ENCODE measurements around the gene SAA4.
"Not testable (repeated sequence)": the region's sequence is repeated elsewhere in the genome, so short reads cannot be mapped to it uniquely, and the experiment has no call there.

Gene SAA4

DNA sequence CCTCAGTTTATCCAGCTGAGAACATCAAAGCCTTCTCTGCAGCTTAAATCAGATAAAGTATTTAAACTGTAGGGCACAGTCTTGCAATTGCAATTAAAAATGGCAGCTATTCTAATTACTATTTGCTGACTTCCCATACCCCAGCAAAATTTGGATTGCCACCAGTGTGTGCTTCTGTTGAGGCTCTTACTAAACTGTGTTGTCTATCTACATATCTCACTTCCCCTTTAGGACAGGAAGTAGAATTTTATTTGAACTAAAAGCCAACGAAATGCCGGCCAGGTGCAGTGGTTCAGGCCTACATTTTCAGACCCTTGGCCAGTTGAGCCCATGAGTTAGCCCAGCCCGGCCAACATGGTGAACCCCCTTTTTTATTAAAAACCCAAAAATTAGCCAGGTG is 7.1 kb downstream of the SAA4 start:
- H3K4me3 Mint-ChIP-seq: no peak overlapping the region
- no peaks in the 10 kb centered on the region for H3K9me3 Mint-ChIP-seq
- H3K27me3 Mint-ChIP-seq: peaks cover 20% of the 10 kb centered on the region
- no peaks in the 10 kb centered on the region for H3K36me3 Mint-ChIP-seq (ENCODE audit: low read depth)
- H3K27ac Mint-ChIP-seq: no peak overlapping the region
- H3K4me1 Mint-ChIP-seq (ENCODE audit: low read depth): no peaks in the 10 kb centered on the region

DNA sequence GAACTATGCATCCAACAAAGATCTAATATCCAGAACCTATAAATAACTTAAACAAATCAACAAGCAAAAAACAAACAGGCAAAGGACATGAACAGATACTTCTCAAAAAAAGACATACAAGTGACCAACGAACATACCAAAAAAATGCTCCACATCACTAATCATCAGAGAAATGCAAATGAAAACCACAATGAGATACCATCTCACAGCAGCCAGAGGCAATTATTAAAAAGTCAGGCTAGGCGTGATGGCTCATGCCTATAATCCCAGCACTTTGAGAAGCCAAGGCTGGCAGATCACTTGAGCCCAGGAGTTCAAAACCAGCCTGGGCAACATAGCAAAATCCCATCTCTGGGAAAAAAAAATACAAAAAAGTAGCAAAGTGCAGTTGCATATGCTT is 10.7 kb downstream of the SAA4 start:
- Mint-ChIP-seq H3K36me3 (ENCODE audit: low read depth) (no peaks in the 10 kb centered on the region), H3K27me3 (peaks cover 8% of the 10 kb centered on the region), H3K27ac (no peak overlapping the region), H3K4me1 (ENCODE audit: low read depth) (no peaks in the 10 kb centered on the region), H3K4me3 (no peak overlapping the region), H3K9me3 (no peaks in the 10 kb centered on the region)

- Mint-ChIP-seq H3K27me3 (peaks cover 8% of the 10 kb centered on the region), H3K4me1 (ENCODE audit: low read depth) (no peaks in the 10 kb centered on the region), H3K27ac (no peak overlapping the region), H3K9me3 (no peaks in the 10 kb centered on the region), H3K4me3 (no peak overlapping the region), H3K36me3 (ENCODE audit: low read depth) (no peaks in the 10 kb centered on the region)
Observed at GRCh38 chr11:18223591-18224387, 12.8 kb downstream of the SAA4 start.

GRCh38 chr11:18222814-18223421 is 13.7 kb downstream of the SAA4 start:
- Mint-ChIP-seq H3K36me3 (ENCODE audit: low read depth) (no peaks in the 10 kb centered on the region), H3K4me1 (ENCODE audit: low read depth) (no peaks in the 10 kb centered on the region), H3K4me3 (no peak overlapping the region), H3K27me3 (peaks cover 8% of the 10 kb centered on the region), H3K9me3 (no peaks in the 10 kb centered on the region), H3K27ac (no peak overlapping the region)

DNA sequence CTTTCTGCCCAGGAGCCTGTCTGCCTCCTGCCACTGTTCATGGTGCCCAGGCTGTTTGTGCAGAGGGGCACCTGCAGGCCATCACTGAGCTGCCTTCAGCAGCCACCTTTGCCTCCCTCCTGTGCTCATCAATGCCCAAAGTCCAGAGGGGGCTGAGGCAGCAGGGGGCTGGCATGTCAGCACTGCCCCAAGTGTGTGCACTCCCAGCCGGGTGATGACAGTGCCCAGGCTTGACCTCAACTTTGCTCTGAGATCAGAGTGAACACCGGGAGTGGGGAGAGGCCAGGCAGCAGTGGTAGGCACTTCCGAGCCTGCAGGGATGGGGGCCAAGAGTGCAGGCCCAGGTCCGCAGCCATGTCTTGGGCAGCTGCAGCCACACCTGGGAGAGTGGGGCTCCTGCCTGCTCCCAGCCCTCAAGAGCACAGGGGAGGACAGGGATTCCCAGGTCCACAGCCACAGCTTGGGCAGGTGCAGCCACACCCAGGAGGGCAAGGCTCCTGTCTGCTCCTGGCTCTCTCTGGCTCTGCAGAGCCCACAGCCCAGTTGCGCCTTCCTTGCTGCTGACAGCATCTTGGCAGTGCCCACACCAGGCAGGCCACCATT is 15.2 kb downstream of the SAA4 start:
- Mint-ChIP-seq H3K27ac (no peak overlapping the region), H3K27me3 (peaks cover 11% of the 10 kb centered on the region), H3K36me3 (ENCODE audit: low read depth) (no peaks in the 10 kb centered on the region), H3K9me3 (no peaks in the 10 kb centered on the region), H3K4me1 (ENCODE audit: low read depth) (no peaks in the 10 kb centered on the region), H3K4me3 (no peak overlapping the region)

GRCh38 chr11:18209058-18209457 is 27.5 kb downstream of the SAA4 start:
- H3K9me3 Mint-ChIP-seq: no peaks in the 10 kb centered on the region
- H3K4me3 Mint-ChIP-seq: no peak overlapping the region
- H3K27ac Mint-ChIP-seq: no peak overlapping the region
- peaks cover 73% of the 10 kb centered on the region for H3K27me3 Mint-ChIP-seq
- no peaks in the 10 kb centered on the region for H3K4me1 Mint-ChIP-seq (ENCODE audit: low read depth)
- H3K36me3 Mint-ChIP-seq (ENCODE audit: low read depth): no peaks in the 10 kb centered on the region

DNA sequence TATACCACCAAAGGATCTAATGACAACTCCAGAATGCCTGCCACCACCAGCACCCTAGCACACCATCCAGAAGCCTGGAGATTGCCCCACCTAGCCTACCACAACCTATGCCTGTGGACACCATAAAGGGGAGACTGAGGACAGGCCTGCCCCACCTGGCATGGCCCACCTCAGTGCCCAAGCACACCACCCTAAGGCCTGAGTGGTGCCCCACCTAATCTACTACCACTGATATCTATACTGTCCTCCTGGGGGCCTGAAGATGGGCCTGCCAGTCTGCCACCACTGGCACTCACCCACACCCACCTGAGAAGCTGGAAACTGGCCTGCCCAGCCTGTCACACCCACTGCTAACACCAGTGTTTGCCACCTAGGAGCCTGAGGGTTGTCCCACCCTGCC is 31.8 kb downstream of the SAA4 start:
- no peak overlapping the region for H3K27ac Mint-ChIP-seq
- H3K4me1 Mint-ChIP-seq (ENCODE audit: low read depth): no peaks in the 10 kb centered on the region
- no peaks in the 10 kb centered on the region for H3K9me3 Mint-ChIP-seq
- no peak overlapping the region for H3K4me3 Mint-ChIP-seq
- H3K36me3 Mint-ChIP-seq (ENCODE audit: low read depth): no peaks in the 10 kb centered on the region
- H3K27me3 Mint-ChIP-seq: peaks cover 67% of the 10 kb centered on the region

DNA sequence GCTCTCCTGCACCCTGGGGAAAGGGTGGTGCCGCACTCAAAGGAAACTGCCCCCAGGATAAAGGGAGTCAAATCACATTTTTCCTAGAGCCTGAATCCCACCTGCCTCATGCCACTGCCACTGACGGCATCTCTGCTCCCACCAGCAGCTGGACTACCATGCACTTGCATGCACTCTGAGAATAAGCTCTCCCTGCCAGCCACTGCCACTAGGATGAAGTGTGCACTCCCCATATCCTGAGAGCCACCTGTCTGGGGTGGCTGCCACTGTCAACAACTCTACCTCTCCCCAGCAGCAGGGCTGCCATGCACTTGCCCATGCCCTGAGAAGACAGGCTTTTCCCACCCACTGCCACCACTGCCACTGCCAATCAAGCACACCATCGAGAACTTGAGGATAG is 32.4 kb downstream of the SAA4 start:
- Mint-ChIP-seq H3K4me3 (no peak overlapping the region), H3K9me3 (no peaks in the 10 kb centered on the region), H3K36me3 (ENCODE audit: low read depth) (no peaks in the 10 kb centered on the region), H3K27ac (no peak overlapping the region), H3K27me3 (peaks cover 66% of the 10 kb centered on the region), H3K4me1 (ENCODE audit: low read depth) (no peaks in the 10 kb centered on the region)

DNA sequence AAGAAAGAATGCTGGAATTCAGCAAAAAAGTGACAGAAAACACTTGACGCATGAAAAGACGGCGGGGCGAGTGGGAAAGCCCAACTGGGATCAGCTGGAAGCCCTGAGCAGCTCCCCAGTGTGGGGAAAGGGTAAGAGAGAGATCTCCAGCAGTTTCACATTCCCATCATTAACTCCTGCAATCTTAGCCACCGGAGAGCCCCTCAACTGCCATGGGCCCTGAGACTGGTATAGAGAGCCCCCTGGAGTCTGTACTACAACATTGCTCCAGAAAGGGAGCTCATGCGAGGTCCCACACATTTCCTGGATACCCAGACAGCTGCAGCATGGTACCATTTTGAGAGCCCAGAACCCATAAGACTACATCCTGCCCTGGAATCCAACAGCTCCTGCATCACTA is 32.9 kb downstream of the SAA4 start:
- Mint-ChIP-seq H3K9me3 (no peaks in the 10 kb centered on the region), H3K4me3 (no peak overlapping the region), H3K36me3 (ENCODE audit: low read depth) (no peaks in the 10 kb centered on the region), H3K4me1 (ENCODE audit: low read depth) (no peaks in the 10 kb centered on the region), H3K27ac (no peak overlapping the region), H3K27me3 (peaks cover 66% of the 10 kb centered on the region)

DNA sequence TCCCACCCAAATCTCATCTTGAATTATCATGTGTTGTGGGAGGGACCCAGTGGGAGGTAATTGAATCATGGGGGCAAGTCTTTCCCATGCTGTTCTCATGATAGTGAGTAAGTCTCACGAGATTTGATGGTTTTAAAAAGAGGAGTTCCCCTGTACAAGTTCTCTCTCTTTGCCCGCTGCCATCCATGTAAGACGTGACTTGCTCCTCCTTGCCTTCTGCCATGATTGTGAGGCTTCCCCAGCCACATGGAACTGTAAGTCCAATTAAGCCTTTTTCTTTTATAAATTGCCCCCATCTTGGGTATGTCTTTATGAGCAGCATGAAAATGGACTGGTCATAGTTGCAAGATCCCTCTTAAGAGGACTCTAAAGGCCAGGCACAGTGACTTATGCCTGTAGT is 38.9 kb downstream of the SAA4 start:
- H3K36me3 Mint-ChIP-seq (ENCODE audit: low read depth); H3K9me3 Mint-ChIP-seq; H3K4me1 Mint-ChIP-seq (ENCODE audit: low read depth); H3K27ac Mint-ChIP-seq; H3K4me3 Mint-ChIP-seq: not testable (repeated sequence)
- peaks cover 29% of the 10 kb centered on the region for H3K27me3 Mint-ChIP-seq

GRCh38 chr11:18196532-18196931 is 40.1 kb downstream of the SAA4 start:
- no peaks in the 10 kb centered on the region for H3K4me1 Mint-ChIP-seq (ENCODE audit: low read depth)
- H3K9me3 Mint-ChIP-seq: no peaks in the 10 kb centered on the region
- no peak overlapping the region for H3K27ac Mint-ChIP-seq
- peaks cover 23% of the 10 kb centered on the region for H3K27me3 Mint-ChIP-seq
- H3K4me3 Mint-ChIP-seq: no peak overlapping the region
- H3K36me3 Mint-ChIP-seq (ENCODE audit: low read depth): no peaks in the 10 kb centered on the region

DNA sequence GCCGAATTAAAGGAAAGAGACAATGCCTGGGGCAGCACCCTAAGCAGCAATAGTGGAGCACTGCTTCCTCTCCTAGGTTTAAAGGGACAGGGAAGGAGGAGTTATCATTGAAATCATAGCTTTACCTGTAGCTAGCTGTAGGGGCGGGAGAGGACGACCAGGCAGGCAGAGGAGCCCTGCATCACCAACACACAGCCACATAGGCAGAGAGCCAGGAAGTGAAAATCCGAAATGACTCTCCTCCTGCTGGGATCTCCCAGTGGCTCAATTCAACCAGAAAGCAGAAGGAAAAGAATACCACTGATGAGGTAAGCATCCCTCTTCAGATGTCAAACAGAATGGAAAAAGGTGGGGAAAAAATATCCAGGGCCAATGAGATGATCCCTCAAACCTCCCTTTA is 43.6 kb downstream of the SAA4 start:
- Mint-ChIP-seq H3K4me1 (ENCODE audit: low read depth) (no peaks in the 10 kb centered on the region), H3K9me3 (no peaks in the 10 kb centered on the region), H3K27me3 (peaks cover 13% of the 10 kb centered on the region), H3K4me3 (no peak overlapping the region), H3K36me3 (ENCODE audit: low read depth) (no peaks in the 10 kb centered on the region), H3K27ac (no peak overlapping the region)

DNA sequence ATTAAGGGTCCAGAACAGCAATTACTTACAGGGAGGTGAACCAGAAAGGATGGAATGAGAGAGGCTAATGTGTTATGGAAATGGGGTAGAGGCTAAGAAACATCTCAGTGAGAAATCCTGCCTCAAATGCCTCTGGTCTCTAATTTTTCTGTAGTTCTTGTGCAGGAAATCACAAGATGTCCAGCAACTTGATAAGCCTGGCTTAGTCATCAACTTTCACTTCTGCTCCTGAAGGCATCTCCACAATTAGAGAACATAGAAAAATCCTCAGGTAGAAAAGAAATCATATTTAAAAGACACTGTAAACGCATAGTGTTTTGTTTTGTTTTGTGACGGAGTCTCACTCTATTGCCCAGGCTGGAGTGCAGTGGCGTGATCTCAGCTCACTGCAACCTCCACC is 45.2 kb downstream of the SAA4 start:
- H3K27me3 Mint-ChIP-seq: peaks cover 14% of the 10 kb centered on the region
- no peak overlapping the region for H3K27ac Mint-ChIP-seq
- no peak overlapping the region for H3K4me3 Mint-ChIP-seq
- H3K36me3 Mint-ChIP-seq (ENCODE audit: low read depth): no peaks in the 10 kb centered on the region
- no peaks in the 10 kb centered on the region for H3K4me1 Mint-ChIP-seq (ENCODE audit: low read depth)
- no peaks in the 10 kb centered on the region for H3K9me3 Mint-ChIP-seq

GRCh38 chr11:18189476-18190245 is 46.9 kb downstream of the SAA4 start:
- not testable (repeated sequence) for H3K36me3 Mint-ChIP-seq (ENCODE audit: low read depth); H3K4me3 Mint-ChIP-seq; H3K4me1 Mint-ChIP-seq (ENCODE audit: low read depth); H3K9me3 Mint-ChIP-seq; H3K27ac Mint-ChIP-seq
- peaks cover 22% of the 10 kb centered on the region for H3K27me3 Mint-ChIP-seq

- Mint-ChIP-seq H3K36me3 (ENCODE audit: low read depth) (no peaks in the 10 kb centered on the region), H3K4me1 (ENCODE audit: low read depth) (no peaks in the 10 kb centered on the region), H3K27ac (no peak overlapping the region), H3K27me3 (peaks cover 22% of the 10 kb centered on the region), H3K9me3 (no peaks in the 10 kb centered on the region), H3K4me3 (no peak overlapping the region)
Observed at GRCh38 chr11:18188796-18189195, 47.8 kb downstream of the SAA4 start.
